GM12892 (cell line): ENCODE measurements around the gene TGFA.

Experiments
- POLR2A ChIP-seq: IDR thresholded peaks from 2 replicates; pipeline ENCODE4 v1.6.1; 2011; ENCODE audit warnings: low read depth, low read length, control low read depth
- POLR2AphosphoS5 ChIP-seq: IDR thresholded peaks from 2 replicates; pipeline ENCODE4 v1.6.1; 2011; ENCODE audit warnings: low read depth, low read length, control low read depth
- TAF1 ChIP-seq: IDR thresholded peaks from 2 replicates; pipeline ENCODE4 v1.6.1; 2011; ENCODE audit warnings: low read depth, mild to moderate bottlenecking, control low read depth, low read length, borderline replicate concordance

DNA sequence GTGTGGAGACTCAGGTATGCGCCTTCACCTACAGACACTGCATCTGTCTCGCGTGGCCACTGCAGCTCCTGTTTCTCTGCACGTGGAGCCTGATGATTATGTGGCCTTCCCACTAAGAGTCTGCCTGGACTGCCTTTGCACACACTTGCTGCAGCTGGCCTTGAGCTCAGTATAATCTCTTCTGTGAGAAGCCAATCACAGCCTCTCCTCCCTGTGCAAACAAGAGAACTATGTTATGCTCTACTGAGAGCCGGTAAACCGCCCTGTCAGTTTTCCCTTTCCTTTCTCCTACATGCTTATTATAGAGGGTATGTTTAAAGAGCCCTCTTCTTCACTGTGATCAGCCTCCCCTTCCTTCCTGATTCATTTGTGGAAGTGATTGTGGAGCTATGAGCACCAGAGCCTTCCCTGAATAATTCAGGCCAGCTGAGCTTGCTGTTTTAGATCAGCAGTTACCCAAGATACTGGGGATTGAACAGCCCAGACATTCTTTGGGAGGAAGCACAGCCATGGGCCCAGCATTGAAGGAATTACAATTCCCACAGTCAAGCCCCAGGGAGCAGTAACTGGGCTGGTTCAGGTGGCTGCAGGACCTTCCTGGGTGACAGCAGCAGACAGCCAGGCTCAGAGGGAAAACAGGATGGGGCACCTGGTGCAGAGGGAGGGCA is 3.7 kb upstream of the TGFA start:
- TF ChIP-seq POLR2AphosphoS5, result no peak
- no peak for TF ChIP-seq TAF1
- TF ChIP-seq POLR2A, result no peak
